Stimulated activated CD4-positive, alpha-beta T cell treated with anti-CD3 and anti-CD28 coated beads, Interleukin-2, amount 100 ng/mL, for 4 hours (primary cell): ENCODE measurements around the gene HOXA2.
A peak's percentile ranks its signal among the peaks of the same experiment; 100 is the strongest.

Experiments used
- DNase-seq: peaks from one replicate; pipeline ENCODE4 v3.0.0-alpha.2; 2020; ENCODE audit warnings: low read depth

The HOXA2 gene

DNA sequence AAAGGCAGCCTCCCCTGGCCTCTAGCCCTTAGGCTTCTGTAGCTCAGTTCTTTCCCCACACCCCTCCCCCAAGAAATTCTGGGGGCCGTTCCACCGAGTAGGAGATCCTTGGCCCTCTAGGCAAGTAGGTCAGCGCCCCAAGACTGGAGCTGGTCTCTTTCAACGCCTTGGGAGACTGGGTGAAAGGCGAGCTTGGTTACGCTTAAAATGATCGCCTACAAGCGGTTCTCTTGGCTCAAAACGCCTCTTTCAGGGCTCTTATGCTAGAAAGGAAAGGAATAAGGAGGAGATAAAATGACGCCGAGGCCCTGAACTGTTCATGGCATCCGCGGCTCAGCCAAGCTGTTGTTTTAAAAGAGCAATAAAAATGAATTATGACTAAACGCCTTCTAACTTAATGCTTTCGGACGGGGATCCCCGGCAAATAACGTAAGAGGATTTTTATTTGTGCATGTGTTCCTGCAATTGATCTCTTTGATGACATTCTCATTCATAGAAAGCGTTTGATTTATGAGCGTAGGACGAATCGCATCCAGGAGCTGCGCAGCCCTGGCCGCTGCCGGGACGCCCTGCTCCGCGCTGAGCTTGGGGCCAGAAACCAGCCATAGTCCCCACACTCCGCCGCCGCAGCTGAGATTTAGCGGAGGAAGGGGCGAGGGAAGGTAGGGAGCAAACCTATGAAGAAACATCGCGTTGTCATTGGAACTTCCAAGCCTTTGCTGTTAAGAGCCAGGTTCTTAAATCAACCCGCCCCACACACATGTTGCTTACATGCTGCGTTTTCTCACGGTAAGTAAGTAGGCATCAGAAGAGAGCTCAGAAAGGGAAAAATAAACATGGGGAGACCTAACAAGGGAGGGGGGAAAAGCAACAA, 3.7 kb downstream of the HOXA2 start:
- no peak for DNase-seq

DNA sequence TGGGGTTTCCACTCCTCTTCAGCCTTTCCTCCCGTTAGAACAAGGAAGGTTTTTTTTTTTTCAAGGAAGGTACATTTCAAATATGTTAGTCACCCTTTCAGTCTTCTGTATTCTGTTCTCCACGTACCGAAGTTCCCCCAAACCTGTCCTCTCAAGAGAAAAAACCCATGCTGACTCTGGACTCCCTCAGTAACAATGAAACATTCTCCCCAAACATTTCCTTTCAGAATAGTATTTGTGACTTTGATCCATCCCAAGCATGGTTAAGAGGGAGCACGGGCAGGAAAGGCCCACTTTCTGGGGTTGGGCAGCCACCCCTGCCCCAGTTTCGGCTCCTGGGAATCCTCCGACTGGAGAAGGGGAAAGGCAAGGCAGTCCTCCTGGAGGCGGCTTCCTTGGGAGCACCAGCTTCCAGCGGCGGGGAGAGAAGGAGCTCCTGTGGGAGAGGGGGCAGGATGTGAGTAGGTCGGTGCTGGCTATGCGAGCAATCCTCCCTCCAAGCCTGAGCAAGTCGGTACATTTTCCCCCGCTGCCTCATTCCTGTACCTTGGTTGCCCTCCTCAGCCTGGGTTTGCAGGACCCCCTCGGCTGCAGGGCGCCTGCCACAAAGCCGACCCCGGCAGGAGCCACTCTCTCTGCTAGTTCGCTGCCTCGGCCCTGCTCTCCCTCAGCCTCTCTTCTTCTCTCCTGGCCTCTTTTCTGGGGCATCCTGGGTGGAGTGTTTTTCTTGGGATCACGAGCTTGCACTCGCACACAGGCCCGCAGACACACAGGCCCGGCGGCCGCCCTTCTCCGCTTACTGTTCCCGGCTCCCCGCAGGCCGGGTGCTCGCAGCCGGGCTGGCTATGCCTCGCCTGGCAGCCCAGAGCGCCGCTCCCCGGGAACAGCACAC, 4.6 kb downstream of the HOXA2 start:
- DNase-seq = no peak

DNA sequence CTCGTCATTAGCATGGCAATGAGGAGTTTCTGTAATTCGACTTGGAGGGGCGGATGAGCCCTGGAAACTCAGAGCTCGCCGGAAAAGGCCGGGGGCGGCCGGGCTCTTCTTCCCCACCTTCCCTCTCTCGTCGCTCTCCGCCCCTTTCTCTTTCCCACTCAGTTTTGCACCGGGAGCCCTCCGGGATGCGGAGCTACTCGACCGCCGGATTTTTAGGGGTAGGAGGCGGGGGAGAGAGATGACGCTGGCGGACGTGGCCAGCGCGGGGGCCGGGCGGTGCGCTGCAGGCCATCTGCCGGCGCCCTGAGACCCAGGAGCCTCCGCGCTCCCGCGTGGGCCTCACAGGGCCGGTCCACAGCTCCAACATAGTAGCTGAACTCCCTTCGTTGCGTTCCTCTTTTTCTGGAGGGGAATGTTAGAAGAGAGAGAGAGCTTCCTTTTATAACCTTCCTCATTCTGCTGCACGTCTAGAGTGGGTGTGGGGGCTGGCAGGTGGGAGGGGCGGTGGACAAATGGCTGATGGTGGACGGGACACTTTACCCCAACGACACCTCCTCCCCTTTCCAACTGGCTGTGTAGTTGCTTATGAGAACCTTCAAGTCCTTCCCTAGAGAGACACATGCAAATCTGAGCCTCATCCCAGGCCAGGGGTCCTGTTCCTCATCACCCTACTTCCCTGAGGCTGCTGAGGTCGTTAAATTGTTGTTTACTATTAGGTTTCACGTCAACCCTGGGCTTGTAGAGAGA, 5.5 kb downstream of the HOXA2 start:
- DNase-seq = no peak

DNA sequence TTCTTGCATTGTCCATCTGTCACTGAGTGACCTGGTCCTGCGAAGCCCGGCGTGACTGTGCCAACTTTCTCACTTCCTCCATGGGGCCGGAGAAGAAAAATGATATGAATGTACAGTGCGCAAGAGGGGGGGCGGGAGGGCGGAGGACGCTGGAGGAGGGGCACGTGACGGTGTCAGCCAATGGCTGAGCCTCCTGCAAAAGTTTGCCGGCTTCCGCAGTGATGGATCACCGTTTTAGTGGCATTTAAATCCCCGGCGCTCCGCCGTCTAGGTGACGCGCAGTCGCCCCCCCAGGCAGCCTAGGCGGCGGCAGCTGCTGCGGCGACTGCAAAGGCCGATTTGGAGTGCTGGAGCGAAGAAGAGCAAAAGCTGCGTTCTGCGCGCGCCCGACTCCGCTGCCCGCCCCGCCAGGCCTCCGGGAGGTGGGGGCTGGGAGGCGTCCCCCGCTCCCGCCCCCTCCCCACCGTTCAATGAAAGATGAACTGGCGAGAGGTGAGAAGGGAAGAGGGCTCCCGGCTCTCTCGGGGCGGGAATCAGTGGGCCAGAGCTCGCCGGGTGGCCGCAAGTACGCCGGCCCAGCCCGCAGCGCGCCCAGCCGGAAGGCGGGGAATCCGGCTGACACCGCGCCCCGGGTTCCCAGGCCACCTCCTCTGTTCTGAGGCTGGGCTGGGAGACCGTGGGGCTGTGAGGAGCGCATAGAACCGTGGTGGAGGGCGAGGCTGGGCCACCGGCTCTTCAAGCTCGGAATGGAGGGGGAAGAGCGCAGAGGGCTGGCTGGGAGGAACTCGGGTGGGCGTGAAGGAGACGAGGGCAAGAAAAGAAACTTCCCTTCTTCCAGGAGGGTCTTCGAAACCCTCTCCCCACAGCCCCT, 6.4 kb downstream of the HOXA2 start, which contains the start of gene HOXA1:
Gene HOXA1, minus strand, starts transcription at position 104 of the 871 bp plus-strand sequence. Its CDS starts 88 bp downstream, at position 16.
- peak; percentile 66 for DNase-seq

DNA sequence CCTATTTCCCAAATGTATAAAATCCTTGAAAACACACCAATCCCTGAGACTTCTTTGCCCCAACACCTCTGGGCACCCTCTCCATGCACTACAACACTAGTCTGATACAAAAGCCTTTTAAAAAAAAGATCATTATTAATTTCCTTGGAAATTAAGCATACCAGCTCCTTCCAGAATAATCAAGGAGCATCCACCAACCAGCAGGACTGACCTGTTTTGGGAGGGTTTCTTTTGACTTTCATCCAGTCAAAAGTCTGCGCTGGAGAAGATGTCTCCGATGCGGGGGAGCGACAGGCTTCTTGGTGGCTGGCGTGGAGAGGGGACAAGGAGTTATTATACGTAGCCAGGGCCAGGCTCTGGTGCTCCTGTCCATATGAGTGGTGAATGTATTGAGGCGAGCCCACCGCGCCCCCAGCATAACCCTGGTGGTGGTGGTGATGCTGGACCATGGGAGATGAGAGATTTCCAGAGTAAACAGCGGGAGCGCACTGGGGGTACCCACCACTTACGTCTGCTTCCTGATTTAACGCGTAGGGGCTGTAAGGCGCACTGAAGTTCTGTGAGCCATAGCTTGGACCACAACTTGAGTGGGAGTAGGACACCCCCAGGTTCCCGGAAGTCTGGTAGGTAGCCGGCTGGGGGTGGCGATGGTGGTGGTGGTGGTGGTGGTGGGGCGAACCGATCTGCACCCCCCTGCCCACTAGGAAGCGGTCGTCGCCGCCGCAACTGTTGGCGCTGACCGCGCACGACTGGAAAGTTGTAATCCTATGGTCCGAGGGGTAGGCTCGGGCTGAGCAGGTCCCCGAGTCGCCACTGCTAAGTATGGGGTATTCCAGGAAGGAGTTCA, 7.2 kb downstream of the HOXA2 start:
- peak; percentile 13 for DNase-seq

DNA sequence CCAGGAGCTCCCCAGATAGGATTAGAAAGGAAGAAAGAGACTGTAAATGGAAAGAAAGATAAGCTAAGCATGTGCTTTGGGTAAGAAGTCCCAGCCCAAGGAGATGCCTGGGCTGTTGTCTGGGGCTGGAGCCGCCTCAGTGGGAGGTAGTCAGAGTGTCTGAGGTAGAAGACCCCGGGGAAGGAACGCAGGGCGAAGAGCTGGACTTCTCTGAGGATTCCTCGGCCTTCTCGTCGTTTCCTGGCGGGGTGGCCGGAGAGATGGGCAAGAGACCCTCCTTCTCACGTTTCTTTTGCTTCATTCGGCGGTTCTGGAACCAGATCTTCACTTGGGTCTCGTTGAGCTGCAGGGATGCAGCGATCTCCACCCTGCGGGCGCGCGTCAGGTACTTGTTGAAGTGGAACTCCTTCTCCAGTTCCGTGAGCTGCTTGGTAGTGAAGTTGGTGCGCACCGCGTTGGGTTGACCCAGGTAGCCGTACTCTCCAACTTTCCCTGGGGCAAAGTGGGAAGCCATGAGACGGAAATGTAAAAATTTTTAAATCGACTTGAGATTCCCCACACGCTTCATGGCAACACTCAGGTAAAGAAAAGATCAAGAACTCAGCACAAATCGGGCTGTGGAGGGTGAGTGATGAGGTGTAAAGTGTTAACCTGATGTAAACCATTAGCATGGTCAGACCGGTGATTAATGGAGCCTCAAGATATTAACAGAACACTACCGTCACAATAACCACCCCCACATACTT, 8.0 kb downstream of the HOXA2 start:
- no peak for DNase-seq

DNA sequence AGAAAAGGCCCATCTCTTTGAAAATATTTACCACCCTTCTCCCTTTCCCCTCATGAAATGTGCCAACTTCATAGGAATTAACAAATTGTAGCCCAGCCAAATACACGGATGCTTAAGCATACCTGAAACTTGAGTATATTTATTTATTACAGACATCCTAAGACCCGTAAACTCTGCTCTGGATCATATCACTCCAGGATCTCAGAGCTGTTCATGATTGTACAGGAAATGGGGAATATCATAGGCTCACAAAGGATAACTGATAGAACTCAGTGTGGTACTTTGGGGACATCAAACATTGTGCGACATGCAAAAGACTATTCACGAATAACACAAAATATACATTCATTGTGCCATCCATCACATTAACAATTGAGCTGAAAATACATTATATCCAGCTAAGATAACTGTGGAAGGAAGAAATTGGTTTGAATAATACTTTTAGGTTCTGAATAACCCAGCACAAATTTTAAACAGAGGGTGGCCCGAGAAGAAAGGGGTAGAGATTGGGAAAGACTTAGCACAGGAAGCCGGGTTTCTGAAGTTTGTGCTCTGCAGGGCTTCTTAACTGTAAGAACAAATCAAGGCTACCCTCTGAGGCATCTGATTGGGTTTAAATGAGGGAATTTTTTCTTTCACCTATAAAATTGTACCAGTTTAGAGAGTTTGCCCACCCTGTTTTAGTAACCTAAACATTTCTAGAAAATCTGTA, 9.1 kb downstream of the HOXA2 start:
- no peak for DNase-seq

DNA sequence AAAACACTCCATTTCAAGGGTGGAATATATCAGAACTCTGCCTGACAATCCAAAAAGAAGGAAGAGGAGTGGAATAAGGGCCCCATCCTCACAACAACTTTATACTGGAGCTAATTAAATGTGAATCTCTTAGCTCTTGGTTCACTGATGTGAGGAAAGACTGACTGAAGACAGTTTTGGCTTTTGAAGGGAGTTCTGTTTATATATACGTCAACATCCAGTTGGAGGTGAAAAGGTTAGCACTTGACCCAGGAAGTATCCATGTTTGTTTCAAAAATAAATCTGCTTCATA, 9.7 kb downstream of the HOXA2 start:
- DNase-seq = no peak

DNA sequence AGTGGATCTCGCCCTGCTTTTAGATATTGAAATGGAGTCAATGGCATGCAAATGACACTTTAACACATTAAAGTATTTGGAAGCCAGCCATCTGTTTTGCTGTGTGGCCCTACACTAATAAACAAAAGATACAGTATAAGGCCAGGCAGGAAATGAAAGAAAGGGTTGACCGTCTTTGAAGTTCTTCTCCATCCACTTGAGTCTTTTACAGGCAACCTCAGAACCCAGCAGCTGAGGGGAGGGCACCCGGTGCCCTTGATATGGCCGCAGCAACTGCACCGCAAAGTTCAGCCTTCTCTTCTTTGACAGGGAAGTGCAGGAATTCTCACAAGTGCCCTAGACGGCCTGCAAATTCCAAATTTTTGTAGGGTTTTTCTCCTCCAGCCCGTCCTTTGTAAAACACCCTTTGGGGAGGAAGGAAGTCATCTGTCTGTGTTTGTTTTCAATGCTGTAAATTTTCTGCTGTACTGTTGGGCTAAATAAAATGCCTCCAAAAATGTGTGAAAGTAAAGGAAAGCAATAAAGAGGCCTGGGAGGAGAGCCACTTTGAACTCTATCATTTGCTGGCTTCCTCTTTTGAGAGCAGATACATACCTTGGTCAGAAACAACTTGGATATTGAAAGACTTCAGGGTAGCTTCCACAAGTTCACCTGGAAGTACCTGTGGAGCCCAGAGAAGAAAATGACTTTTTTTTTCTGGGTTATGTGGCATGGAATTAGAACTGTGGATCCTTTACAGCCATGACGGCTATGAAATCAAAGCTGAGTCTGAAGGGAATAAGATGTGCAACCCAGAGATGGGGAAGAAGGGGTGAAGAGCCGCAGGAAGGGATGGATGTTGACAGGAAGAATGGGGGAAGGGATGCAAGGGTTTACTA, 10.3 kb downstream of the HOXA2 start:
- no peak for DNase-seq

DNA sequence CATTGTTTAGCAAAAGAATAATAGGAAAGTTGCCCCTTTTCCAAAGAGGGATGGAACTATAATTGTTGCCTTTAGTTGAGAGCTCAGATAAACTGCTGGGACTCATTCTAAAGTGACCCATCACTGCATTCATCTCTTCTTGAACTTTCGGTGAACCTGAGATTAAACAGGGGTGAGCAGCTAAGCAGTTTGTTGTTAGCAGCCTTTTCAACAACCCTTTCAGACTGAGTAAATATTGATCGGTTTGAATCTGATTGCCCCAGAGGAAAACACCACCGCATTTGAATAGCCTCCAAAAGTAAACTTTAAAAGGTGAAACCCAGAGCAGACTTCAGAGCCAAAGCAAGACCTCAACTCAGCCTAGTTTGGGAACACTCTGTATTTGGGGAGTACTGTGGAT, 11.4 kb downstream of the HOXA2 start:
- no peak for DNase-seq

DNA sequence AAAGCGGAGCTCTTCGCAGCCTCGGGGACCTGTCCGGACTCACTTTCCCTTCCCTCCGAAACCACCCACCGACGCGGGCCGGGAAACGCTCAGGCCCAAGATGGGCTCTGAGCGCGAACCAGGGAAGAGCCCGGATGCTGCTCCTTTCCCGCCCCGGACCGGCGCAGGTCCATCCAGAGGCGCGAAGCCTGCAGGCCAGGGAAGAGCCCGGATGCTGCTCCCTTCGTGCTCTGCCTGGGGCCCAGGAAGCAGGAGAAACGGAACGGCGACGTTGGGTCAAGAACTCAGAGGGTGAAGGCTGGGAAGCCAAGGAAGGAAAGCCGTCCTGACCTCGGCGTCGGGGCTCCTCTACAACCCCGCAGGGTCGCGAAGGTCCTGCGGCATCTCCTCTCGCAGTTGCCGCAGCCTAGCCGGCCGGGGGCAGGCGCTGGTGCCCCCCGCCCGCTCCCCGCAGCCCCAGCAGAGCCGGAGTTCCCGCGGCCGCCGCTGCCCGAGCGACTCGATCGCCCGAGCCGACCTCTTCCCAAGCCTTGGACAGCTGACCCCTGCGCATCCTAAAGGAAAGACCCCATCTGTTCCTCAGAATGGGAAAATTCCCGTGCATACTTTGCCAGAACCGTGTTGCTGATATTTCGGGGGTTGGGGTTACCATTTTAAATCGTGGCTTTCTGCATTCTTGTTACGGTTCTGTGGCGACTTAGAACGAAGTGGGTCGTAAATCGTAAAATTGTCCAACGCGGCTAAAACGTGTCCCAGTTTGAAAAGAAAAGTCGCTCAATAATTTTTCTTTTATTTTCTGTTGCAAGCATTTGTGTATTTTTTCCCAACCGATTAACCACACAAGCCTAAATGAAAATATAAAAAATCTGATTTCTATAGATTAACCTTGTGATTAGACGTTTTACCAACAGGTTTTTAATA, 14.2 kb downstream of the HOXA2 start:
- no peak for DNase-seq

DNA sequence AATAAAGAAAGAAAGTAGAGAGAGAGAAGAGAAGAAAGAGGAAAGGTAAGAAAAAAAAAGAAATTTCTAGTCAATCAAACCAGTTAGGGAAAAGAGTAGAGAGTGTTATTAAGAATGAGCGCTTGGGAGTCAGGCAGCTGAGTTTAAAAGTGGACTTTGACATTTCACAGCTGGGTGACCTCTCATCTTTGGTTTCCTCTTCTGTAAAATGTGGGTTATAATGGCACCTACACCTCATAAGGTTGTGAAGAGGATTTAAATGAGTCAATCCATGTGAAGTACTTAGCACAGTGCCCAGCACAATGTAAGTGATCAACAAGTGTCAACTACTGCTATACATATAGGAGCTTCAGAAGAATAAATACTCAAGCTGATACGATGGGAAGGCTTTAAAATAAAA, 18.8 kb downstream of the HOXA2 start:
- no peak for DNase-seq

DNA sequence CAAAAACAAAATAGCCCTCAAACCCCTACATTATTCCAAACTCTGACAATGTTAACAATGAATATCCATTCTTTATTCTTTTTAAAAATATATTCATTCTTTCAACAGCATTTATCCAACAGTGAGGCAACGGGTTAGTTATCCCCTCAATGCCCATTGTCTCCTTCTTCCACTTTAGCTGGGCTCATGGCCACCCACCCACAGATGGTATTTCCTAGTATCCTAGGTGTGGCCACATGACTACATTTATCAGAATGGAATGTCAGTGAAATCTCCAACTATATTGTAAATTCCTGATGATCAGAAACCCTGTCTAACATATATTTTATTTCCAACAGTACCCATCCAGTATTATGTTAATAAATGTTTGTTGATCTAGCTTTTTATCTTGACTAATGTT, 20.3 kb downstream of the HOXA2 start:
- DNase-seq = no peak

DNA sequence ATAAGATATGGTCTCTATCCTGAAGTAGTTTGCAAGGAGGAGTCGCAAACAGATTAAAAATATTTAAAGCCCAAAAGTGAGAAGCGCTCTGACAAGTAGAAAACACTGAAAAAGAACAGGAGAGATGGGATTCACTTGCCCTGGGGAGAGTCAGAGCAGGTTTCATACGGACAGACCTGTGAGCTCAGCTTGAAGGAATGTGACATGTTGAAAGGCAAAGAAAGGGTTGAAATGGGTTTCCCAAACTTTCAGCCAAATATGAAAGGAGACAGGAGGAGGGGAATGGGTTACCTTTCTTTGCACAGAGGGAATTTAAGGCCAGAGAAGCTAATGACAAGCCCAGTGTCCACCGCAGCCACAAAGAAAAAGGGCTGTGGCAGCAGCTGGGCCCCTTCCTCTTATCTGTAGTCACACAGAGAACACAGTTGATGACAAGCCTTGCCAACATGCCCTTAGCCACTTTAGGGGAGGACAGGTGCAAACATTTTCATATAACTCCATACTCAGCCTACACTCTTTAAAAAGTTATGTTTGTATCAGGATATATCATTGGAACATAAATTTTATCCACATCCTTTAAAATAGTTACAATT, 21.5 kb downstream of the HOXA2 start:
- no peak for DNase-seq

DNA sequence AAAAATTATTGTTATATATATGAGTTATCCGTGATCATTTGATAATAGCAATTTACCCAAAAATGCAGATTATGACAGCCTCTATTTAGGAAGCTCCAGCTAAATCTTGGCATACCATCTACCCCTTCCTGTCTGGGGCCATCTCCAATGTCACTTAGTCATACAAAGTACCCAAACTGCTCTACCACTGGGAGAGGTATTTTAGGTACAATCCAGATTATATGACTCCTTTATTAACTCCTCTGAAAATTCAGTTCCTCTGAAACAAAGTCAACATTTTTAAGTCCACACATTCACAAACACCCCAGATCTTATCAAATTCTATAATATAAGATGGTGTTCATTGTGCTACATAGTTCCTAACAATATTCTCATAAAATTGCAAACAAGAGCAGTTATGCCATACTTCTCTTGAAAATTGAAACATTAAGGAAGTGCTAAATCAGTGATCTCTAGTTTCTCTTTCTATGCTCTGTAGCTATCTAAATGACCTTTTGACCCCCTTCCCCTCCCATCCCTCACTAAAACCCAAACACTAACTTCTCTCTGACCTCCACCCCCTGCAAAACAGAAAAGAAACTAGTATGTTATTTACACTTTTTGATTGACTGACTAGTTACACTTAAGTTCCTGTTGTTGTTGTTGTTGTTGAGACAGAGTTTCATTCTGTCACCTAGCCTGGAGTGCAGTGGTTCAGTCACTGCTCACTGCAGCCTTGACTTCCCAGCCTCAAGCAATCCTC, 23.1 kb downstream of the HOXA2 start:
- DNase-seq = no peak
